ENCODE measurements around the gene STAT5A. TPM values are rescaled to one million over a fixed set of nuclear protein-coding genes. Genes with fewer than 3 reads are reported as not detected.

STAT5A gene
- total RNA-seq, 2 experiments from 2014 or later, result 125 to 131 TPM

DNA sequence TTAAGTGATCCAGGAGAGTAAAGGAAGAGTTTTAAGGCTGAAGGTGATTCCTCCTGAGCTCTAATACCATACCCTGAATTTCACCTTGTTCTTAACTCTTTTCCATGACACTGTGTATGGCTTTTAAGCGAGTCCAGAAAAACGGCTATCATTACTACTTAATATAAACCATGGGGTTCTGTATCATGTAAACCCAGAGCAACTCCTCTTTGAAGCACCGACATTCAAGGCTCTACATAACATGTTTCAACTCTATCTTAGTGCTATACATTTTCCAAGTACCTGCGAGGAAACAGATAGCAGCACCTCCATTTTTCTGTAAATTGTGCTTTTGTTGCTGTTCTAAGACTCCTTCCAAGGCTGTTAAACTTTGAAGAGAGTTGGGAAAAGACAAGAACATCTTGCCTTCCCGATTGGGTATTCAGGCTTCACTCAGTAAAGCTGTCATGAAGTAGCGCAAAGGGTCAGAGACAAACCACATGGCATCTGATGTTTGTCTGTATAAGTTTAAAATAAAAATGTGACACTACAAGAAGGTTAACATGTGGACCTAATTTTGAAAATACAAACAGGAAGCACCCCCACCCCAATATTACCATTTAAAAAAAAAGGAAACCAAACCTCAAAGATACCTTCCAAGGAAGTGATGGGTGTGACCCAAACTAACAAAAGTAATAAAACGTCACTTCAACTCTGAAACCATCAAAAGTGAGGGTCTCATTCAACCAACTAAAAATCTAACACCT, 16.0 kb upstream of the STAT5A start:
- POLR2A ChIA-PET, result interaction anchor here (0.7 to 5.1 kb wide), 3 partner anchors 16 to 151 kb away, joined by 3 to 28 read pairs (median 4); partner anchors contain the start of genes KAT2A and STAT5A
- H3K27ac Mint-ChIP-seq, result peak overlapping the region; percentile 83

DNA sequence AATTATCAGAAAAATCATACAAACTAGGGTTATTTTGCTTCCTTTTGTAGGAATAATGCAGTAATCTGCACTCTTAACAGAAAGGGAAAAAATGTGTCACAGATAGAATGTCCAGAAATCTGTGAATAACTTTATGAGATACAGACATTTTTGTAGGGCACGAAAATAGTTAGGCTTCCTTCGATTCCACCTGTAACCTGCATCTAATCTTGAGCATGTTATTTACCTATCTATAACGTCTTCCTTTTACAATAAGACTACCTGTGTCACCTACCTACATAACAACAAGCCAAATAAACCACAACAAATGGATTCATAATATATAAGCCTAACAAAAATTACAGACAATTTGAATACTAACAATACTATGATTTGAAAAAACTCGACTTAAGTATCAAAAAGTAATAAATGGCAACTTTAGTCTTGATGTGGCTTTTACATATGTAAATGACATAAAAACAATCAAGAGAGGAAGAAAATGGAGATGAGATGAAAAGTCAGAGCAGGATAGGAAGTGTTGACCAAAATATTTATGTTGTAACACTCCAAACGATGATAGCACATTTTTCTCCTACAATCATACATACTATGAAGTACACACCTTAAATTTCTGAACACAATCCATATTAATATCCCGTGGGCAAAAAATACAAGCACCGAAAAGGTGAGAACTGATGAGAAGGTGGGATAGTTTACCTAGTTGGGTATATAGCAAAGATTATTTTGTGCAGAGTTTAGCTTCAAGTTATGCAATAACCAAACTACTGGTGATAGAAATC, 14.6 kb upstream of the STAT5A start:
- Mint-ChIP-seq H3K4me3 (peak overlapping the region; percentile 91), H3K9me3 (no peaks in the 10 kb centered on the region), H3K27me3 (no peaks in the 10 kb centered on the region), H3K27ac (peak overlapping the region; percentile 69), H3K4me1 (peaks cover 54% of the 10 kb centered on the region), H3K36me3 (peaks cover 4% of the 10 kb centered on the region)
- POLR2A ChIA-PET, result interaction anchor here (0.6 to 6.2 kb wide), 7 partner anchors 15 to 218 kb away, joined by 3 to 108 read pairs (median 4); partner anchors contain the start of genes GHDC, KAT2A and STAT5A
- no peak for DNase-seq
- ATAC-seq (ENCODE audit: low read depth), result no peak

More for the DNA sequence above, 16.0 kb upstream of the STAT5A start:
- Mint-ChIP-seq H3K4me3 (peak overlapping the region; percentile 81), H3K36me3 (peaks cover 4% of the 10 kb centered on the region), H3K4me1 (peaks cover 59% of the 10 kb centered on the region), H3K27me3 (no peaks in the 10 kb centered on the region), H3K9me3 (no peaks in the 10 kb centered on the region)
- no peak for DNase-seq
- no peak for ATAC-seq (ENCODE audit: low read depth)

DNA sequence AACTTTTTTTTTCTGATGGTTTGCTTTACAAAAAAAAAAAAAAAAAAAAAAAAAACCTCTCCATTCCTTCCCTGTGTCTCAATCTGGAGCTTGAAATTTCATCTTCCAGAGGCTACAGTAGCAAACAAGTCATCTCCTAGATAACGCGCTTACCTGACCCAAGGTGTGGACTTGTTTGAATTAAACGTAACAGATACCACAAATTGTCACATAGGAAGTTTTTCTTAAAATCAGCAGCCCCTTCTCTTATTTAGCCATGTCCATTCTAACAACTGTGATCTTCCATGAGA, 14.1 kb upstream of the STAT5A start:
- peaks cover 53% of the 10 kb centered on the region for H3K4me1 Mint-ChIP-seq
- H3K4me3 Mint-ChIP-seq, result peak overlapping the region; percentile 91
- POLR2A ChIA-PET, result interaction anchor here (0.6 to 6.2 kb wide), 5 partner anchors 14 to 219 kb away, joined by 3 to 108 read pairs (median 6); partner anchors contain the start of genes GHDC and STAT5A
- no peak for ATAC-seq (ENCODE audit: low read depth)
- no peaks in the 10 kb centered on the region for H3K27me3 Mint-ChIP-seq
- H3K9me3 Mint-ChIP-seq, result no peaks in the 10 kb centered on the region
- DNase-seq, result no peak
- peaks cover 4% of the 10 kb centered on the region for H3K36me3 Mint-ChIP-seq
- peak overlapping the region; percentile 66 for H3K27ac Mint-ChIP-seq

- POLR2A ChIA-PET, result interaction anchor here (0.6 to 6.2 kb wide), 7 partner anchors 8 to 81 kb away, joined by 3 to 108 read pairs (median 6); partner anchors contain the start of genes GHDC and STAT5A
- no peak for ATAC-seq (ENCODE audit: low read depth)
- Mint-ChIP-seq H3K36me3 (peaks cover 4% of the 10 kb centered on the region), H3K27me3 (no peaks in the 10 kb centered on the region), H3K9me3 (no peaks in the 10 kb centered on the region), H3K27ac (peak overlapping the region; percentile 91), H3K4me1 (peaks cover 49% of the 10 kb centered on the region), H3K4me3 (peak overlapping the region; percentile 91)
- no peak for DNase-seq
Measured at GRCh38 chr17:42274812-42275526, 13.3 kb upstream of the STAT5A start.

GRCh38 chr17:42275527-42276358, 12.6 kb upstream of the STAT5A start:
- peaks cover 45% of the 10 kb centered on the region for H3K4me1 Mint-ChIP-seq
- H3K27ac Mint-ChIP-seq, result peak overlapping the region; percentile 91
- H3K36me3 Mint-ChIP-seq, result peaks cover 4% of the 10 kb centered on the region
- ATAC-seq (ENCODE audit: low read depth), result peak; percentile 55
- H3K9me3 Mint-ChIP-seq, result no peaks in the 10 kb centered on the region
- H3K27me3 Mint-ChIP-seq, result no peaks in the 10 kb centered on the region
- POLR2A ChIA-PET, result interaction anchor here (0.6 to 6.2 kb wide), 7 partner anchors 9 to 260 kb away, joined by 3 to 108 read pairs (median 6); partner anchors contain the start of genes GHDC, NAGLU and STAT5A
- DNase-seq, result no peak
- peak overlapping the region; percentile 91 for H3K4me3 Mint-ChIP-seq

- H3K36me3 Mint-ChIP-seq, result peaks cover 4% of the 10 kb centered on the region
- peak within 1 kb of the TSS; percentile 91 for H3K27ac Mint-ChIP-seq
- H3K27me3 Mint-ChIP-seq, result no peaks in the 10 kb centered on the region
- DNase-seq (peak; percentile 91), ATAC-seq (ENCODE audit: low read depth) (peak; percentile 72)
- H3K4me3 Mint-ChIP-seq, result peak within 1 kb of the TSS; percentile 91
- peaks cover 41% of the 10 kb centered on the region for H3K4me1 Mint-ChIP-seq
- no peaks in the 10 kb centered on the region for H3K9me3 Mint-ChIP-seq
- POLR2A ChIA-PET, result interaction anchor here (1.1 to 6.2 kb wide), 4 partner anchors 12 to 722 kb away, joined by 5 to 108 read pairs (median 35); partner anchors contain the start of gene STAT5A
Measured at GRCh38 chr17:42276359-42276608, 12.0 kb upstream of the STAT5A start, which contains the start of gene STAT5B. Gene STAT5B, minus strand, starts transcription at chr17:42276391. Its CDS starts 44,264 bp downstream, at chr17:42232127.

GRCh38 chr17:42276609-42277341, 11.5 kb upstream of the STAT5A start:
- Mint-ChIP-seq H3K27me3 (no peaks in the 10 kb centered on the region), H3K36me3 (peaks cover 4% of the 10 kb centered on the region), H3K9me3 (no peaks in the 10 kb centered on the region), H3K4me1 (peaks cover 36% of the 10 kb centered on the region), H3K4me3 (peak overlapping the region; percentile 78), H3K27ac (peak overlapping the region; percentile 82)
- no peak for DNase-seq
- no peak for ATAC-seq (ENCODE audit: low read depth)
- POLR2A ChIA-PET, result interaction anchor here (0.8 to 6.2 kb wide), 4 partner anchors 12 to 722 kb away, joined by 3 to 108 read pairs (median 34); partner anchors contain the start of gene STAT5A

DNA sequence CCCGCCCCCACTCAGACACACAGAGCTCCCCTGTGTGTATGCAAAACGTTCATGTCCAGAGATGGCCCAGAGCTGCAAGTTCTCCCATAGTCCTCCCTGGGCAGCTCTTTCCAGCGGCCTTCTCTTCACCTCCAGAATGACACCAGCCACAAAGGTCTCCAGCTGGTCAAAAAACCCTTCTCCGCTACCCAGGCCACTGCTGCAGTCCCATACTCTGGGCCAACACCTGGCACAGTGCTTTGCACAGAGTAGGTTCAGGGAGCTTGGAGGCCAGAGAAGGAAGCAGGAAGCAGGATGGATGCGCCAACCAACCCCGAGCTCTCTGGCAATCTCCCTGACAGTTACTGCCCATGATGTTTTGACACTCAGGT, 11.0 kb upstream of the STAT5A start:
- POLR2A ChIA-PET, result interaction anchor here (0.5 to 6.2 kb wide), 6 partner anchors 11 to 721 kb away, joined by 3 to 108 read pairs (median 5); partner anchors contain the start of gene STAT5A
- H3K4me1 Mint-ChIP-seq, result peaks cover 31% of the 10 kb centered on the region
- no peaks in the 10 kb centered on the region for H3K9me3 Mint-ChIP-seq
- DNase-seq (no peak), ATAC-seq (ENCODE audit: low read depth) (no peak)
- H3K4me3 Mint-ChIP-seq, result peak overlapping the region; percentile 78
- H3K27ac Mint-ChIP-seq, result peak overlapping the region; percentile 82
- no peaks in the 10 kb centered on the region for H3K27me3 Mint-ChIP-seq
- H3K36me3 Mint-ChIP-seq, result peaks cover 4% of the 10 kb centered on the region

DNA sequence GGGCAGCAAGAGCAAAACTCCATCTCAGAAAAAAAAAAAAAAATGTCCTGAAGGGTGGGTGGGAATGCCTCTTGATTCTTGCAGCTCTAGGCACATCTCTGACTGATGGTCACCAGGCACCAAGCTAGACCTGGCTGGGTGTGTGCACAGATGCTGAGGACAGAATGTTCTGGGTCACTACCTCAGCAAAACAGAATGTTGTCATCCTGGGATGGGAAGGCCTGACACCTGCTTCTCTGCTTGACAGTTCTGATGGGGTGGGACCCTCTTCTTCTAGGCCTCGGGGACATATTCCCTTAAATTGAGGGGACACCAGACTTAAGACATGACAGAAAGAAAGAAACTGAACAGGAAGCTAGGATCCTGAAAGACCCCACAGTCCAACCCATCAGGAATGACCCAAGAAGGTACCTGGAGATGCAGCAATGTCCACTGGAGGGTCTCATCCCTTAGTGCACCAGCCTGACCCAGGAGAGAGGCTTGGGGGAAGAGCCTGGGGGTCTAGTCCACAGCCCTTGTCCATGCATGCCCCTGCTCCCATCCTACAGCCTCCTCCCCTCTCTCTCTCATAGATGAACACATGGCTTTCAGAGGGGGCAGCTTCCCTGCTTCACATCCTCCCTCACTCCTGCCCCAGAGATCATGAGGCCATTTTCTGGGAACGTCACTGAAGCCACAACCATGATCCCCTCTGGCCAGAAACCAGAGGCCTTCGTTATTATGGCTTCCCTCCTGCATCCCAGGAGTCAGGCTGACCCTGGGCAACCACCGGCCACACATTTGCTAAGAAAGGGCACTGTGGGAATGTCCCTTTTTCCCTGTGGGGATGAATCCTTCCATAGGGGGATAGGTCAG, 8.3 kb upstream of the STAT5A start:
- Mint-ChIP-seq H3K4me3 (no peak overlapping the region), H3K27me3 (no peaks in the 10 kb centered on the region), H3K9me3 (no peaks in the 10 kb centered on the region), H3K4me1 (peaks cover 14% of the 10 kb centered on the region), H3K27ac (no peak overlapping the region), H3K36me3 (peaks cover 3% of the 10 kb centered on the region)
- POLR2A ChIA-PET, result interaction anchor here (0.6 to 6.2 kb wide), 2 partner anchors 8 to 362 kb away, joined by 3 to 108 read pairs; partner anchors contain the start of genes ACLY and STAT5A
- DNase-seq (peak; percentile 8), ATAC-seq (ENCODE audit: low read depth) (no peak)

DNA sequence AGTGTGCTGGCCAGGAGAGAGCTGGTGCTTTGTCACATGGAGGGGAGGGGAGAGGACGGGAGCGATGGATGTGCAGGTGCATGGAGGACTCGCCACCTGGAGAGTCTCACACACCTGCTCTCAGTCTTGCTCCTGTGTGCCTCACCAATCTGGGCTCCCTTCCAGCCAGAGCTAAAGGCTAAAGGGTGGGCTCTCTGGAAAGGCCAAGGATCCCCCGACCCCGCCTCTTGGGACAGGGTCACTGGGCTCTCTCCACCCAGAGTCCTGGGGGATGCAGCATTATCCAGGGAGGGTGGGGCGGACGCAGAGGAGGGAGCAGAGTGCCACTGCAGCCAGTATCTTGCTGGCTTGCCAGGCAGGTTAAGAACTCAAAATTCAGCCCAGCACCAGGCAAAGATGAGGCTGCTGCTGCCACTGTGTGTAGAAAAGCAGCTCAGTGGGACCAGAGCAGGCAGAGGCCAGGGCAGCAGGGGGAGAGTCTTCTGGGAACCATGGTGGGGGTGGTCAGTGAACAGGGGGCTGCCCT, 6.7 kb upstream of the STAT5A start:
- H3K27me3 Mint-ChIP-seq, result no peaks in the 10 kb centered on the region
- no peaks in the 10 kb centered on the region for H3K36me3 Mint-ChIP-seq
- H3K4me1 Mint-ChIP-seq, result peaks cover 20% of the 10 kb centered on the region
- DNase-seq (peak; percentile 25), ATAC-seq (ENCODE audit: low read depth) (no peak)
- POLR2A ChIA-PET, result interaction anchor here (0.6 kb wide), 1 partner anchor 96 kb away, joined by 5 read pairs; no protein-coding TSS in a partner anchor
- no peaks in the 10 kb centered on the region for H3K9me3 Mint-ChIP-seq
- H3K27ac Mint-ChIP-seq, result no peak overlapping the region
- H3K4me3 Mint-ChIP-seq, result no peak overlapping the region

Measured in activated naive CD8-positive, alpha-beta T cell treated with anti-CD3 and anti-CD28 coated beads, Interleukin-2, amount 10 ng/mL, durations not matched to agents 7 days and 5 days (primary cell).